Astrocyte of the cerebellum (primary cell): ENCODE measurements around the gene RO60.

Experiments used
- DNase-seq: peaks from one replicate; pipeline ENCODE4 v3.0.0-alpha.2; 2011; ENCODE audit warnings: low read depth
- H3K4me3 ChIP-seq: 2 replicates; pipeline ENCODE4 v1.5.1; 2011; ENCODE audit warnings: mild to moderate bottlenecking, low read depth, low read length, moderate library complexity
- CTCF ChIP-seq: IDR thresholded peaks from 2 replicates; pipeline ENCODE4 v1.5.1; 2012; ENCODE audit warnings: low read length, low read depth, moderate library complexity, mild to moderate bottlenecking; ENCODE audit errors: missing control alignments
- in situ Hi-C: cut with HindIII; loops from 2 replicates; pipeline ENCODE4 v1.10.0; 2017; ENCODE audit warnings: low sequenced_read_pairs

Gene RO60

GRCh38 chr1:193108471-193108870, 49.1 kb downstream of the RO60 start:
- in situ Hi-C loops: no loop called here
- no peak for TF ChIP-seq CTCF

More at GRCh38 chr1:193108471-193108870, 49.1 kb downstream of the RO60 start:
- no peak overlapping the region for H3K4me3 ChIP-seq
- DNase-seq: no peak
